Panc1 (cell line): Measurements from ENCODE around the gene RLN3.

ENCODE experiments used
- POLR2AphosphoS5 ChIP-seq: IDR thresholded peaks from 2 replicates; pipeline ENCODE4 v1.6.1; 2012; ENCODE audit warnings: mild to moderate bottlenecking, low read depth, low read length, moderate library complexity
- TCF7L2 ChIP-seq: IDR thresholded peaks from 2 replicates; pipeline ENCODE4 v1.6.1; 2011; ENCODE audit warnings: mild to moderate bottlenecking, low read depth, low read length, inconsistent platforms
- TF ChIP-seq, protein P1 (sequence below): fragments of 450-650 bp; IDR thresholded peaks from 2 replicates; pipeline ENCODE4 v1.5.1; 2017; ENCODE audit warnings: mild to moderate bottlenecking
- TF ChIP-seq, protein P2 (sequence below), 2 experiments: IDR thresholded peaks; 2 replicates each; pipeline ENCODE4 v1.6.1; 2011 to 2012; ENCODE audit warnings: low read depth in 2 of 2, control low read depth in 1 of 2, low read length in 1 of 2, mild to moderate bottlenecking in 1 of 2, moderate library complexity in 1 of 2; ENCODE audit not compliant: insufficient read depth in 1 of 2

DNA sequence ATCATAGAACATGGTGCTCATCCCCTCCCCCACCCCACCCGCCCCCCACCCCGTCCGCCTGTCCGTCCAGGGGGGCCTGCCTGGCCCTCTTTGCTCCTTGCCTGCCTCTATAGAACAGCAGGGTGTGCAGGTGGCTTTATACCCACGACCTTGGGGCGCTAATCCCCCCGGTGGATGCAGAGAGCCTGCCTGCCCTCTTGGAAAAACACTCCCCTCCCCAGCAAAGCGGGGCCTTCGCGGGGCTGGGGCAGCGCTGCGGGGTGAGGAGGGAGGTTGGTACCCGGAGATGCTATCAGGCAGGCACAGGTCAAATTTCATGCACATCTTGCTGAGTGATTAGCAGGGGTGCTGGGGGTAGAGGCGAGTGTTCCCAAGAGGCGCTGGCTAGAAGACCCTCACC lies 43.8 kb upstream of the RLN3 start:
- TF ChIP-seq POLR2AphosphoS5 (no peak), TCF7L2 (no peak)
- TF ChIP-seq, protein P1, sequence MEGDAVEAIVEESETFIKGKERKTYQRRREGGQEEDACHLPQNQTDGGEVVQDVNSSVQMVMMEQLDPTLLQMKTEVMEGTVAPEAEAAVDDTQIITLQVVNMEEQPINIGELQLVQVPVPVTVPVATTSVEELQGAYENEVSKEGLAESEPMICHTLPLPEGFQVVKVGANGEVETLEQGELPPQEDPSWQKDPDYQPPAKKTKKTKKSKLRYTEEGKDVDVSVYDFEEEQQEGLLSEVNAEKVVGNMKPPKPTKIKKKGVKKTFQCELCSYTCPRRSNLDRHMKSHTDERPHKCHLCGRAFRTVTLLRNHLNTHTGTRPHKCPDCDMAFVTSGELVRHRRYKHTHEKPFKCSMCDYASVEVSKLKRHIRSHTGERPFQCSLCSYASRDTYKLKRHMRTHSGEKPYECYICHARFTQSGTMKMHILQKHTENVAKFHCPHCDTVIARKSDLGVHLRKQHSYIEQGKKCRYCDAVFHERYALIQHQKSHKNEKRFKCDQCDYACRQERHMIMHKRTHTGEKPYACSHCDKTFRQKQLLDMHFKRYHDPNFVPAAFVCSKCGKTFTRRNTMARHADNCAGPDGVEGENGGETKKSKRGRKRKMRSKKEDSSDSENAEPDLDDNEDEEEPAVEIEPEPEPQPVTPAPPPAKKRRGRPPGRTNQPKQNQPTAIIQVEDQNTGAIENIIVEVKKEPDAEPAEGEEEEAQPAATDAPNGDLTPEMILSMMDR, result no peak
- TF ChIP-seq, protein P2, sequence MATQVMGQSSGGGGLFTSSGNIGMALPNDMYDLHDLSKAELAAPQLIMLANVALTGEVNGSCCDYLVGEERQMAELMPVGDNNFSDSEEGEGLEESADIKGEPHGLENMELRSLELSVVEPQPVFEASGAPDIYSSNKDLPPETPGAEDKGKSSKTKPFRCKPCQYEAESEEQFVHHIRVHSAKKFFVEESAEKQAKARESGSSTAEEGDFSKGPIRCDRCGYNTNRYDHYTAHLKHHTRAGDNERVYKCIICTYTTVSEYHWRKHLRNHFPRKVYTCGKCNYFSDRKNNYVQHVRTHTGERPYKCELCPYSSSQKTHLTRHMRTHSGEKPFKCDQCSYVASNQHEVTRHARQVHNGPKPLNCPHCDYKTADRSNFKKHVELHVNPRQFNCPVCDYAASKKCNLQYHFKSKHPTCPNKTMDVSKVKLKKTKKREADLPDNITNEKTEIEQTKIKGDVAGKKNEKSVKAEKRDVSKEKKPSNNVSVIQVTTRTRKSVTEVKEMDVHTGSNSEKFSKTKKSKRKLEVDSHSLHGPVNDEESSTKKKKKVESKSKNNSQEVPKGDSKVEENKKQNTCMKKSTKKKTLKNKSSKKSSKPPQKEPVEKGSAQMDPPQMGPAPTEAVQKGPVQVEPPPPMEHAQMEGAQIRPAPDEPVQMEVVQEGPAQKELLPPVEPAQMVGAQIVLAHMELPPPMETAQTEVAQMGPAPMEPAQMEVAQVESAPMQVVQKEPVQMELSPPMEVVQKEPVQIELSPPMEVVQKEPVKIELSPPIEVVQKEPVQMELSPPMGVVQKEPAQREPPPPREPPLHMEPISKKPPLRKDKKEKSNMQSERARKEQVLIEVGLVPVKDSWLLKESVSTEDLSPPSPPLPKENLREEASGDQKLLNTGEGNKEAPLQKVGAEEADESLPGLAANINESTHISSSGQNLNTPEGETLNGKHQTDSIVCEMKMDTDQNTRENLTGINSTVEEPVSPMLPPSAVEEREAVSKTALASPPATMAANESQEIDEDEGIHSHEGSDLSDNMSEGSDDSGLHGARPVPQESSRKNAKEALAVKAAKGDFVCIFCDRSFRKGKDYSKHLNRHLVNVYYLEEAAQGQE (IDR thresholded peaks at IDR 0.05; ENCODE audit: insufficient read depth in 1 of 2, low read depth in 2 of 2, low read length in 1 of 2), result no peak
